HCT116 (cell line): ENCODE data around the gene PPIF. TPM values are rescaled to one million over a fixed set of nuclear protein-coding genes. Genes with fewer than 3 reads are reported as not detected.

ENCODE experiments used
- ATAC-seq: fragments of 200-7000 bp; cut with Tn5 transposase; 2 replicates; pipeline ENCODE4 v1.9.1; 2020; ENCODE audit warnings: mild to moderate bottlenecking, moderate library complexity
- BruUV-seq: library from RNA; stranded (reverse); fragments of 400-500 nt; replicated peaks from 2 replicates; lab custom pipeline; 2021; lab: Mats Ljungman, UMichigan
- CTCF ChIA-PET: fragments of 300-600 bp; sonication (Branson Sonifier 250); formaldehyde crosslinking; loops from one replicate; lab custom pipeline; 2021; ENCODE audit warnings: antibody characterized with exemption; lab: Charles Lee
- POLR2A ChIA-PET: fragments of 300-600, 350-600 bp; sonication (Branson Sonifier 250); formaldehyde crosslinking; loops from one replicate; lab custom pipeline; 2021; ENCODE audit warnings: antibody characterized with exemption; lab: Charles Lee
- RAD21 ChIA-PET, 2 experiments: fragments of 300-600 bp; sonication (Branson Sonifier 250); formaldehyde crosslinking; loops; one replicate each; lab custom pipeline; 2023; ENCODE audit warnings: low total read pairs in 2 of 2; ENCODE audit not compliant: uncharacterized antibody in 2 of 2, unreplicated experiment in 2 of 2, low non-redundant PET in 1 of 2; lab: Charles Lee
- DNase-seq: peaks from one replicate; pipeline ENCODE4 v3.0.0-alpha.2; 2010; ENCODE audit warnings: low read depth, low spot score
- H2AFZ ChIP-seq: fragments of 200-600 bp; shearing (Covaris generic), sonication (generic); 2 replicates; pipeline ENCODE4 v1.6.1; 2017; ENCODE audit warnings: low read depth, mixed run types, mixed read lengths, antibody characterized with exemption, low read length; ENCODE audit not compliant: poor library complexity, severe bottlenecking
- H3K27ac ChIP-seq: 2 replicates; pipeline ENCODE4 v1.5.1; 2012; ENCODE audit warnings: low read depth, low read length
- H3K27me3 ChIP-seq: fragments of 200-600 bp; sonication (generic); 2 replicates; pipeline ENCODE4 v1.6.1; 2016; ENCODE audit warnings: mixed run types, low read length, mixed read lengths; ENCODE audit not compliant: insufficient read depth
- H3K36me3 ChIP-seq, 2 experiments: fragments of 200-500 bp in 1 of 2; fragments of 200-600 bp in 1 of 2; sonication (Bioruptor generic) in 1 of 2; sonication (generic) in 1 of 2; 2 replicates each; pipeline versions ENCODE4 v1.5.1 to v1.6.1; 2014 to 2016; ENCODE audit warnings: low read length in 2 of 2, inconsistent platforms in 1 of 2, mixed read lengths in 1 of 2, mixed run types in 1 of 2; ENCODE audit not compliant: insufficient read depth in 2 of 2, control insufficient read depth in 1 of 2
- H3K4me1 ChIP-seq, 2 experiments: fragments of 200-600 bp in 1 of 2; sonication (generic) in 1 of 2; 2 replicates each; pipeline versions ENCODE4 v1.5.1 to v1.6.1; 2012 to 2017; ENCODE audit warnings: low read length in 2 of 2, inconsistent platforms in 1 of 2, mild to moderate bottlenecking in 1 of 2, mixed read lengths in 1 of 2, mixed run types in 1 of 2, moderate library complexity in 1 of 2; ENCODE audit not compliant: insufficient read depth in 2 of 2, control insufficient read depth in 1 of 2
- H3K4me2 ChIP-seq: fragments of 200-600 bp; sonication (generic); 2 replicates; pipeline ENCODE4 v1.6.1; 2017; ENCODE audit warnings: mixed run types, low read length, mixed read lengths
- H3K4me3 ChIP-seq, 2 experiments: fragments of 200-600 bp in 1 of 2; sonication (generic) in 1 of 2; replicated peaks in 1 of 2; 2 replicates each; pipeline ENCODE4 v1.5.1; 2011 to 2016; ENCODE audit warnings: low read length in 2 of 2, control low read depth in 1 of 2, low read depth in 1 of 2, mild to moderate bottlenecking in 1 of 2, mixed read lengths in 1 of 2, mixed run types in 1 of 2
- H3K79me2 ChIP-seq: fragments of 200-600 bp; sonication (generic); 2 replicates; pipeline ENCODE4 v1.6.1; 2017; ENCODE audit warnings: mild to moderate bottlenecking, mixed run types, low read length, moderate library complexity, mixed read lengths; ENCODE audit not compliant: insufficient read depth
- H3K9ac ChIP-seq: fragments of 200-600 bp; sonication (generic); 2 replicates; pipeline ENCODE4 v1.6.1; 2016; ENCODE audit warnings: low read length, mixed read lengths
- H3K9me2 ChIP-seq: fragments of 200-600 bp; sonication (generic), shearing (Covaris generic); 2 replicates; pipeline ENCODE4 v1.6.1; 2017; ENCODE audit warnings: mixed run types, mild to moderate bottlenecking, moderate library complexity; ENCODE audit not compliant: insufficient read depth
- H3K9me3 ChIP-seq, 2 experiments: fragments of 200-500 bp in 1 of 2; fragments of 200-600 bp in 1 of 2; sonication (Bioruptor generic) in 1 of 2; sonication (generic) in 1 of 2; 2 replicates each; pipeline ENCODE4 v1.6.1; 2014 to 2017; ENCODE audit warnings: low read length in 2 of 2, mixed read lengths in 2 of 2, inconsistent platforms in 1 of 2, low read depth in 1 of 2, mild to moderate bottlenecking in 1 of 2, mixed run types in 1 of 2, moderate library complexity in 1 of 2; ENCODE audit not compliant: control insufficient read depth in 1 of 2, insufficient read depth in 1 of 2
- H4K20me1 ChIP-seq: fragments of 200-600 bp; sonication (generic), shearing (Covaris generic); 2 replicates; pipeline ENCODE4 v1.6.1; 2017; ENCODE audit warnings: mixed run types, mild to moderate bottlenecking, moderate library complexity; ENCODE audit not compliant: insufficient read depth
- CBX3 ChIP-seq: IDR thresholded peaks from 2 replicates; pipeline ENCODE4 v1.6.1; 2012; ENCODE audit warnings: low read depth
- CTCF ChIP-seq, 3 experiments: fragments of 200-600 bp in 1 of 3; sonication (generic) in 1 of 3; IDR thresholded peaks in 2 of 3; conservative IDR thresholded peaks in 1 of 3; 2 replicates each; pipeline ENCODE4 v1.5.1; 2012 to 2017; ENCODE audit warnings: low read depth in 2 of 3, low read length in 2 of 3, antibody characterized with exemption in 1 of 3, borderline replicate concordance in 1 of 3, control low read depth in 1 of 3, mild to moderate bottlenecking in 1 of 3, mixed read lengths in 1 of 3, mixed run types in 1 of 3, moderate library complexity in 1 of 3; ENCODE audit not compliant: insufficient read depth in 1 of 3
- EZH2 ChIP-seq: fragments of 200-600 bp; sonication (generic); IDR thresholded peaks from 2 replicates; pipeline ENCODE4 v1.6.1; 2017; ENCODE audit warnings: antibody characterized with exemption, mixed run types
- JUND ChIP-seq: IDR thresholded peaks from 2 replicates; pipeline ENCODE4 v1.6.1; 2012
- MAX ChIP-seq: IDR thresholded peaks from 2 replicates; pipeline ENCODE4 v1.6.1; 2012
- POLR2A ChIP-seq: IDR thresholded peaks from 2 replicates; pipeline ENCODE4 v1.7.0; 2011; ENCODE audit warnings: borderline replicate concordance; ENCODE audit not compliant: insufficient read depth, insufficient read length; ENCODE audit errors: extremely low read depth
- REST ChIP-seq: IDR thresholded peaks from 2 replicates; pipeline ENCODE4 v1.6.1; 2012; ENCODE audit warnings: low read depth
- SIN3A ChIP-seq: IDR thresholded peaks from 2 replicates; pipeline ENCODE4 v1.6.1; 2012; ENCODE audit warnings: low read depth
- SP1 ChIP-seq: IDR thresholded peaks from 2 replicates; pipeline ENCODE4 v1.6.1; 2012; ENCODE audit warnings: low read depth
- ZFX ChIP-seq: fragments of 450-650 bp; IDR thresholded peaks from 2 replicates; pipeline ENCODE4 v1.6.1; 2017
- intact Hi-C: fragments of 100-400 bp; cut with micrococcal nuclease; formaldehyde crosslinking; loops from 2 replicates; pipeline ENCODE4 v1.10.0; 2022
- total RNA-seq: library from RNA; stranded (reverse); gene quantifications from one replicate; pipeline ENCODE4 v1.2.1, GENCODE V29; 2021; ENCODE audit not compliant: unreplicated experiment

PPIF gene
- total RNA-seq, 1 experiment from 2014 or later: 85.0 TPM

- Histone ChIP-seq H3K79me2 (peaks cover 43% of the 10 kb centered on the region), H3K27me3 (no peaks in the 10 kb centered on the region), H3K9ac (no peak overlapping the region), H3K4me1 (no peaks in the 10 kb centered on the region), H3K27ac (no peak overlapping the region), H3K4me3 (no peak overlapping the region), H3K4me2 (no peak overlapping the region), H3K36me3 (peaks cover 34 to 58% of the 10 kb centered on the region in 2 experiments), H3K9me3 (no peaks in the 10 kb centered on the region), H3K9me2 (no peaks in the 10 kb centered on the region), H4K20me1 (peaks cover 5% of the 10 kb centered on the region; the same call in 1 of the 2 replicates), H2AFZ (no peak overlapping the region)
- ChIA-PET RAD21 (no interaction called here), CTCF (no interaction called here), POLR2A (no interaction called here)
- intact Hi-C loops: no loop called here
- DNase-seq: no peak
- TF ChIP-seq SP1 (no peak), REST (no peak), ZFX (no peak), CBX3 (no peak)
- BruUV-seq: no TSS peak
- ATAC-seq: no peak
Measured at GRCh38 chr10:79354615-79355014, 7.3 kb downstream of the PPIF start.

GRCh38 chr10:79355420-79356017 lies 8.2 kb downstream of the PPIF start:
- H3K9me2 ChIP-seq: no peaks in the 10 kb centered on the region
- POLR2A ChIA-PET: no interaction called here
- no peaks in the 10 kb centered on the region for H3K9me3 ChIP-seq
- TF ChIP-seq SIN3A (no peak), CTCF (IDR thresholded peaks at IDR 0.05 in 2 of 3, conservative IDR thresholded peaks at IDR 0.05 in 1 of 3; ENCODE audit: borderline replicate concordance in 1 of 3, insufficient read depth in 1 of 3, low read depth in 2 of 3, low read length in 2 of 3) (no peak), POLR2A (no peak), REST (no peak), EZH2 (no peak), MAX (no peak), JUND (no peak), ZFX (no peak)
- H3K36me3 ChIP-seq: peaks cover 28 to 49% of the 10 kb centered on the region in 2 experiments
- no peaks in the 10 kb centered on the region for H3K27me3 ChIP-seq
- no peak overlapping the region for H3K4me3 ChIP-seq
- intact Hi-C loops: no loop called here
- RAD21 ChIA-PET: no interaction called here
- no peak overlapping the region for H3K27ac ChIP-seq
- H4K20me1 ChIP-seq: peaks cover 5% of the 10 kb centered on the region; the same call in 1 of the 2 replicates
- H2AFZ ChIP-seq: no peak overlapping the region
- no peak for DNase-seq
- CTCF ChIA-PET: no interaction called here
- no peaks in the 10 kb centered on the region for H3K4me1 ChIP-seq
- no peak overlapping the region for H3K4me2 ChIP-seq
- no TSS peak for BruUV-seq
- peaks cover 34% of the 10 kb centered on the region for H3K79me2 ChIP-seq
- H3K9ac ChIP-seq: no peak overlapping the region
- ATAC-seq: no peak
